HCT116 (cell line): ENCODE measurements around the gene POLR1A. TPM values are rescaled to one million over a fixed set of nuclear protein-coding genes. Genes with fewer than 3 reads are reported as not detected.

Experiments
- ATAC-seq: fragments of 200-7000 bp; cut with Tn5 transposase; 2 replicates; pipeline ENCODE4 v1.9.1; 2020; ENCODE audit warnings: mild to moderate bottlenecking, moderate library complexity
- BruUV-seq: library from RNA; stranded (reverse); fragments of 400-500 nt; replicated peaks from 2 replicates; lab custom pipeline; 2021; lab: Mats Ljungman, UMichigan
- CTCF ChIA-PET: fragments of 300-600 bp; sonication (Branson Sonifier 250); formaldehyde crosslinking; loops from one replicate; lab custom pipeline; 2021; ENCODE audit warnings: antibody characterized with exemption; lab: Charles Lee
- POLR2A ChIA-PET: fragments of 300-600, 350-600 bp; sonication (Branson Sonifier 250); formaldehyde crosslinking; loops from one replicate; lab custom pipeline; 2021; ENCODE audit warnings: antibody characterized with exemption; lab: Charles Lee
- RAD21 ChIA-PET, 2 experiments: fragments of 300-600 bp; sonication (Branson Sonifier 250); formaldehyde crosslinking; loops; one replicate each; lab custom pipeline; 2023; ENCODE audit warnings: low total read pairs in 2 of 2; ENCODE audit not compliant: uncharacterized antibody in 2 of 2, unreplicated experiment in 2 of 2, low non-redundant PET in 1 of 2; lab: Charles Lee
- DNase-seq: peaks from one replicate; pipeline ENCODE4 v3.0.0-alpha.2; 2010; ENCODE audit warnings: low read depth, low spot score
- H2AFZ ChIP-seq: fragments of 200-600 bp; shearing (Covaris generic), sonication (generic); 2 replicates; pipeline ENCODE4 v1.6.1; 2017; ENCODE audit warnings: low read depth, mixed run types, mixed read lengths, antibody characterized with exemption, low read length; ENCODE audit not compliant: poor library complexity, severe bottlenecking
- H3K27ac ChIP-seq: 2 replicates; pipeline ENCODE4 v1.5.1; 2012; ENCODE audit warnings: low read depth, low read length
- H3K27me3 ChIP-seq: fragments of 200-600 bp; sonication (generic); 2 replicates; pipeline ENCODE4 v1.6.1; 2016; ENCODE audit warnings: mixed run types, low read length, mixed read lengths; ENCODE audit not compliant: insufficient read depth
- H3K36me3 ChIP-seq, 2 experiments: fragments of 200-500 bp in 1 of 2; fragments of 200-600 bp in 1 of 2; sonication (Bioruptor generic) in 1 of 2; sonication (generic) in 1 of 2; 2 replicates each; pipeline versions ENCODE4 v1.5.1 to v1.6.1; 2014 to 2016; ENCODE audit warnings: low read length in 2 of 2, inconsistent platforms in 1 of 2, mixed read lengths in 1 of 2, mixed run types in 1 of 2; ENCODE audit not compliant: insufficient read depth in 2 of 2, control insufficient read depth in 1 of 2
- H3K4me1 ChIP-seq, 2 experiments: fragments of 200-600 bp in 1 of 2; sonication (generic) in 1 of 2; 2 replicates each; pipeline versions ENCODE4 v1.5.1 to v1.6.1; 2012 to 2017; ENCODE audit warnings: low read length in 2 of 2, inconsistent platforms in 1 of 2, mild to moderate bottlenecking in 1 of 2, mixed read lengths in 1 of 2, mixed run types in 1 of 2, moderate library complexity in 1 of 2; ENCODE audit not compliant: insufficient read depth in 2 of 2, control insufficient read depth in 1 of 2
- H3K4me2 ChIP-seq: fragments of 200-600 bp; sonication (generic); 2 replicates; pipeline ENCODE4 v1.6.1; 2017; ENCODE audit warnings: mixed run types, low read length, mixed read lengths
- H3K4me3 ChIP-seq, 2 experiments: fragments of 200-600 bp in 1 of 2; sonication (generic) in 1 of 2; replicated peaks in 1 of 2; 2 replicates each; pipeline ENCODE4 v1.5.1; 2011 to 2016; ENCODE audit warnings: low read length in 2 of 2, control low read depth in 1 of 2, low read depth in 1 of 2, mild to moderate bottlenecking in 1 of 2, mixed read lengths in 1 of 2, mixed run types in 1 of 2
- H3K79me2 ChIP-seq: fragments of 200-600 bp; sonication (generic); 2 replicates; pipeline ENCODE4 v1.6.1; 2017; ENCODE audit warnings: mild to moderate bottlenecking, mixed run types, low read length, moderate library complexity, mixed read lengths; ENCODE audit not compliant: insufficient read depth
- H3K9ac ChIP-seq: fragments of 200-600 bp; sonication (generic); 2 replicates; pipeline ENCODE4 v1.6.1; 2016; ENCODE audit warnings: low read length, mixed read lengths
- H3K9me2 ChIP-seq: fragments of 200-600 bp; sonication (generic), shearing (Covaris generic); 2 replicates; pipeline ENCODE4 v1.6.1; 2017; ENCODE audit warnings: mixed run types, mild to moderate bottlenecking, moderate library complexity; ENCODE audit not compliant: insufficient read depth
- H3K9me3 ChIP-seq, 2 experiments: fragments of 200-500 bp in 1 of 2; fragments of 200-600 bp in 1 of 2; sonication (Bioruptor generic) in 1 of 2; sonication (generic) in 1 of 2; 2 replicates each; pipeline ENCODE4 v1.6.1; 2014 to 2017; ENCODE audit warnings: low read length in 2 of 2, mixed read lengths in 2 of 2, inconsistent platforms in 1 of 2, low read depth in 1 of 2, mild to moderate bottlenecking in 1 of 2, mixed run types in 1 of 2, moderate library complexity in 1 of 2; ENCODE audit not compliant: control insufficient read depth in 1 of 2, insufficient read depth in 1 of 2
- H4K20me1 ChIP-seq: fragments of 200-600 bp; sonication (generic), shearing (Covaris generic); 2 replicates; pipeline ENCODE4 v1.6.1; 2017; ENCODE audit warnings: mixed run types, mild to moderate bottlenecking, moderate library complexity; ENCODE audit not compliant: insufficient read depth
- CTCF ChIP-seq, 3 experiments: fragments of 200-600 bp in 1 of 3; sonication (generic) in 1 of 3; IDR thresholded peaks in 2 of 3; conservative IDR thresholded peaks in 1 of 3; 2 replicates each; pipeline ENCODE4 v1.5.1; 2012 to 2017; ENCODE audit warnings: low read depth in 2 of 3, low read length in 2 of 3, antibody characterized with exemption in 1 of 3, borderline replicate concordance in 1 of 3, control low read depth in 1 of 3, mild to moderate bottlenecking in 1 of 3, mixed read lengths in 1 of 3, mixed run types in 1 of 3, moderate library complexity in 1 of 3; ENCODE audit not compliant: insufficient read depth in 1 of 3
- ELF1 ChIP-seq: IDR thresholded peaks from 2 replicates; pipeline ENCODE4 v1.6.1; 2012; ENCODE audit warnings: low read depth, borderline replicate concordance
- FOSL1 ChIP-seq: IDR thresholded peaks from 2 replicates; pipeline ENCODE4 v1.6.1; 2012; ENCODE audit warnings: low read depth
- JUND ChIP-seq: IDR thresholded peaks from 2 replicates; pipeline ENCODE4 v1.6.1; 2012
- POLR2AphosphoS5 ChIP-seq: IDR thresholded peaks from 2 replicates; pipeline ENCODE4 v1.6.1; 2011; ENCODE audit warnings: mild to moderate bottlenecking, low read depth, low read length, moderate library complexity
- RAD21 ChIP-seq: IDR thresholded peaks from 2 replicates; pipeline ENCODE4 v1.6.1; 2012; ENCODE audit warnings: low read depth, mild to moderate bottlenecking
- REST ChIP-seq: IDR thresholded peaks from 2 replicates; pipeline ENCODE4 v1.6.1; 2012; ENCODE audit warnings: low read depth
- SIN3A ChIP-seq: IDR thresholded peaks from 2 replicates; pipeline ENCODE4 v1.6.1; 2012; ENCODE audit warnings: low read depth
- SRF ChIP-seq: IDR thresholded peaks from 2 replicates; pipeline ENCODE4 v1.6.1; 2012; ENCODE audit warnings: low read depth
- TCF7L2 ChIP-seq: IDR thresholded peaks from 2 replicates; pipeline ENCODE4 v1.7.0; 2011; ENCODE audit warnings: borderline replicate concordance, inconsistent platforms; ENCODE audit not compliant: insufficient read depth, insufficient read length; ENCODE audit errors: extremely low read depth
- YY1 ChIP-seq: IDR thresholded peaks from 2 replicates; pipeline ENCODE4 v1.6.1; 2011; ENCODE audit warnings: low read length, low read depth, moderate library complexity, mild to moderate bottlenecking; ENCODE audit not compliant: insufficient replicate concordance; ENCODE audit errors: extremely low read depth
- ZBTB33 ChIP-seq: IDR thresholded peaks from 2 replicates; pipeline ENCODE4 v1.6.1; 2011; ENCODE audit warnings: mild to moderate bottlenecking, low read length, moderate library complexity; ENCODE audit not compliant: insufficient replicate concordance; ENCODE audit errors: extremely low read depth
- intact Hi-C: fragments of 100-400 bp; cut with micrococcal nuclease; formaldehyde crosslinking; loops from 2 replicates; pipeline ENCODE4 v1.10.0; 2022
- total RNA-seq: library from RNA; stranded (reverse); gene quantifications from one replicate; pipeline ENCODE4 v1.2.1, GENCODE V29; 2021; ENCODE audit not compliant: unreplicated experiment

Gene POLR1A
- total RNA-seq, 1 experiment from 2014 or later = 46.6 TPM

- no peaks in the 10 kb centered on the region for H4K20me1 ChIP-seq
- ChIA-PET RAD21 (no interaction called here), POLR2A (no interaction called here), CTCF (no interaction called here)
- peaks cover 50 to 59% of the 10 kb centered on the region in 2 experiments for H3K36me3 ChIP-seq
- H3K27me3 ChIP-seq = no peaks in the 10 kb centered on the region
- BruUV-seq = no TSS peak
- H3K9me3 ChIP-seq = no peaks in the 10 kb centered on the region
- DNase-seq (no peak), ATAC-seq (no peak)
- no peaks in the 10 kb centered on the region for H3K9me2 ChIP-seq
- intact Hi-C loops = no loop called here
- no peak overlapping the region for H3K4me2 ChIP-seq
- no peak for TF ChIP-seq TCF7L2
- no peak for TF ChIP-seq FOSL1
- no peak overlapping the region for H3K27ac ChIP-seq
- H3K79me2 ChIP-seq = no peaks in the 10 kb centered on the region
- H3K9ac ChIP-seq = no peak overlapping the region
- H2AFZ ChIP-seq = no peak overlapping the region
- no peak overlapping the region for H3K4me3 ChIP-seq
- H3K4me1 ChIP-seq = no peaks in the 10 kb centered on the region
Observed at GRCh38 chr2:86048888-86049287, 56.8 kb downstream of the POLR1A start.

DNA sequence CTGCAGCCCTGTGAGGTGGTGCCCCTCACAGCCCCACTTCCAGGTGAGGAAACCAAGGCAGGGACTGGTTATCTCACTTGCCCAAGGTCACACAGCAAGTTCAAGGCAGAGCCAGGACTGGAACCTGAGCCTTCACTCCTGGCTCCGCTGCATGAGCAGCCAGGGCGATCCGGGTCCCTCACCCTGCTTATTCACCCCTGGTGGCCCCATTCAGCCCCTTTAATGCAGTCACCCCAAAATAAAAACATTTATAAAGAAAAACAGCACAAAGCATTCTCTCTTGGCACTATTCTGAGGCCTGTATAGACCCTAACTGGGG is 57.3 kb downstream of the POLR1A start:
- BruUV-seq = no TSS peak
- Histone ChIP-seq H3K79me2 (no peaks in the 10 kb centered on the region), H3K36me3 (peaks cover 46 to 56% of the 10 kb centered on the region in 2 experiments), H3K4me1 (no peaks in the 10 kb centered on the region), H3K27ac (no peak overlapping the region), H4K20me1 (no peaks in the 10 kb centered on the region), H3K27me3 (no peaks in the 10 kb centered on the region), H3K4me3 (no peak overlapping the region), H3K9me3 (no peaks in the 10 kb centered on the region), H3K9ac (no peak overlapping the region), H2AFZ (no peak overlapping the region), H3K4me2 (no peak overlapping the region), H3K9me2 (no peaks in the 10 kb centered on the region)
- ATAC-seq = no peak
- RAD21 ChIA-PET = no interaction called here
- DNase-seq = no peak
- POLR2A ChIA-PET = no interaction called here
- intact Hi-C loops = no loop called here
- no peak for TF ChIP-seq RAD21
- TF ChIP-seq JUND = no peak
- TF ChIP-seq CTCF (IDR thresholded peaks at IDR 0.05 in 2 of 3, conservative IDR thresholded peaks at IDR 0.05 in 1 of 3; ENCODE audit: borderline replicate concordance in 1 of 3, insufficient read depth in 1 of 3, low read depth in 2 of 3, low read length in 2 of 3) = no peak
- no peak for TF ChIP-seq ZBTB33
- no peak for TF ChIP-seq REST
- no peak for TF ChIP-seq SIN3A
- no peak for TF ChIP-seq POLR2AphosphoS5
- no peak for TF ChIP-seq ELF1
- no peak for TF ChIP-seq YY1
- no peak for TF ChIP-seq SRF
- TF ChIP-seq, all 23 proteins: peak for 0
- CTCF ChIA-PET = no interaction called here
